22Rv1 (cell line): ENCODE measurements around the gene MTHFD1L.

ENCODE experiments used
- H3K27ac ChIP-seq: fragments of 450-650 bp; 2 replicates; pipeline ENCODE4 v1.5.1; 2017
- ZFX ChIP-seq: fragments of 450-650 bp; IDR thresholded peaks from 2 replicates; pipeline ENCODE4 v1.6.1; 2017; ENCODE audit warnings: antibody characterized with exemption, borderline replicate concordance
- TF ChIP-seq, protein P1 (sequence below): fragments of 450-650 bp; IDR thresholded peaks from 2 replicates; pipeline ENCODE4 v1.5.1; 2017; ENCODE audit warnings: mild to moderate bottlenecking

The MTHFD1L gene

DNA sequence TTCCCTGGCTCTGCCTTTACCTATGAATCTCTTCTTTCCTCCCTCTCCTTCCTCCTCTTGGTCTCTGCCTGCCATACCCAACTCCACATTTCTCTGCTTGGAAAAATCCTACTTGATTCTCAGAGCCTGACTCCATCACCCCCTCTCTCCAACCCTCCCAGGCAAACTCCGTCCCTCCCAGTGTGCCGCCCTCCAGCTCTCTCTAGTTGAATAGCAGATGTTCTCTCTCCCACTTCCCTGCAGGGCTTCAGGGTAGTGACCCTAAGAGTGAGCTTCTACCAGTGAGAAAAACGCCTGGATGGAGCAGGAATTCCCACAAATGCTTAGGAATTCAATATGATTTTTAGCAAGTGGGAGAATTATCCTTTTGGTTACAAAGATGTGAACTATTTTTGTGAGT, 141.6 kb downstream of the MTHFD1L start:
- TF ChIP-seq ZFX = no peak
- TF ChIP-seq, protein P1, sequence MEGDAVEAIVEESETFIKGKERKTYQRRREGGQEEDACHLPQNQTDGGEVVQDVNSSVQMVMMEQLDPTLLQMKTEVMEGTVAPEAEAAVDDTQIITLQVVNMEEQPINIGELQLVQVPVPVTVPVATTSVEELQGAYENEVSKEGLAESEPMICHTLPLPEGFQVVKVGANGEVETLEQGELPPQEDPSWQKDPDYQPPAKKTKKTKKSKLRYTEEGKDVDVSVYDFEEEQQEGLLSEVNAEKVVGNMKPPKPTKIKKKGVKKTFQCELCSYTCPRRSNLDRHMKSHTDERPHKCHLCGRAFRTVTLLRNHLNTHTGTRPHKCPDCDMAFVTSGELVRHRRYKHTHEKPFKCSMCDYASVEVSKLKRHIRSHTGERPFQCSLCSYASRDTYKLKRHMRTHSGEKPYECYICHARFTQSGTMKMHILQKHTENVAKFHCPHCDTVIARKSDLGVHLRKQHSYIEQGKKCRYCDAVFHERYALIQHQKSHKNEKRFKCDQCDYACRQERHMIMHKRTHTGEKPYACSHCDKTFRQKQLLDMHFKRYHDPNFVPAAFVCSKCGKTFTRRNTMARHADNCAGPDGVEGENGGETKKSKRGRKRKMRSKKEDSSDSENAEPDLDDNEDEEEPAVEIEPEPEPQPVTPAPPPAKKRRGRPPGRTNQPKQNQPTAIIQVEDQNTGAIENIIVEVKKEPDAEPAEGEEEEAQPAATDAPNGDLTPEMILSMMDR = no peak
- H3K27ac ChIP-seq = no peak overlapping the region

DNA sequence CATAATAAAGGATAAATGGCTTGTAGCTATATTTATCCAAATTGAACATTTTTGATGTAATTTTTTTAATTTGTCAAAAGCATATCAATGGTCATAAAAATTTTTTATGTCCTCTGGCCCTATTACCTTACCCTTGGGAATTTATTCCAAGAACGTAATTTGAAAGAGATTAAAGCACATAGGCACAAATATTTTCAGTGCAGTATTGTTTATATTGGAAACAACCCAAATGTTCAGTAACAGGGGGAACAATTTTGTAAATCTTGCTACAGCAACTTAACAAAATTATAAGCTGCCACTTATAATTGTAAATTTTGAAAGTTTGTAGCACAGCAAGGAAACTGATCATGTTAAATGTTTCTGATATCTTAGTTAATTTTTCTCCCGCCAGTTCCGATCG, 142.4 kb downstream of the MTHFD1L start:
- H3K27ac ChIP-seq = no peak overlapping the region
- TF ChIP-seq ZFX = no peak
- TF ChIP-seq, protein P1 = no peak

DNA sequence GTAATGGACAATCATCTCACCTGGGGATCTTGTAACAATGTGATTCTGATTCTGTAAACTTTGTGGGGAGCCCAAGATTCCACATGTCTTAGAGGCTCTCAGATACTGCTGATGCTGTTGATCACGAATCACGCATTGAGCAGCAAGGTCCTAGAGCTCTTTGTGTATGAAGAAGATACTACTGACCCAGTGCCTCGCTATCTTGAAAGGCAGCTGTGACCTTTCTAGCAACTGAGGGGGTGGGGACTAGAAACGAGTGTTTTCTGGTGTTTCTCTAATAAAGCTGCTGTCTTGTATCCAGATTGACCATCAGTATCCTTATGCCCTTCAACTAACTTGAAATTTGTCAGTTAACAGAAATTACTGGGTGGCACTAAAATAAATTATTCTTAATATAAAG, 142.9 kb downstream of the MTHFD1L start:
- H3K27ac ChIP-seq = no peak overlapping the region
- TF ChIP-seq ZFX = no peak

DNA sequence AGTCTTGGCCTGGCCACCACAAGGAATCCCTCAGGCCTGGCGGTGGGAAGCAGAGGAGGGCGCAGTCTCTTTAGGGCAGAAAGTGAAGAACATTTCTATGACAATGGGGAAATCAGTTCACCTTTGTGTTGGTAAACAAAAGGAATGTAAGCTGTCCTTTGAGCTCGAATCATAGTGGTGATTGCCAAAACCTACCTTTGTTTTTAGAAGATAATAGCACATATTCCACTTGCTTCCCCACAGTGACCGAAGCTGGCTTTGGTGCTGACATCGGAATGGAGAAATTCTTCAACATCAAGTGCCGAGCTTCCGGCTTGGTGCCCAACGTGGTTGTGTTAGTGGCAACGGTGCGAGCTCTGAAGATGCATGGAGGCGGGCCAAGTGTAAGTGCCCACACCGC, 144.1 kb downstream of the MTHFD1L start:
- H3K27ac ChIP-seq = no peak overlapping the region
- TF ChIP-seq, protein P1 = no peak
- TF ChIP-seq ZFX = no peak

DNA sequence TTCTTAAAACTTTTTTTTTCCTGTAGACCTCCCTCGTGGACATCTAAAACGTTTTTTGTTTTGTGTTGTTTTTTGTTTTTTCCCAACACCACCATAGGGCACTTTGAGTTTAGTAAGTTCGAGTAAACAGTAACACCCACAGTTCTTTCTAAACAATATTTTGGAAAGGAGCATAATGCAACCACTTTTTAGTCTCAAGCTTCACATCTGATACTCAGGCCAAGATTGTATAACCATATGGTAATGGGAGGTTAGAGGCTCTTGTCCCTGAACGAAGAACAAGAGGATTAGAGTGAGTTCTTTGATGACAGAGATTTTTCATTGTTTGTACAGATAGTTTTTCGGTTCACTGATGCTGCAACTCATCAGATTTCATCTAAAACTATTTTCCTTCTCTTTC, 144.6 kb downstream of the MTHFD1L start:
- no peak overlapping the region for H3K27ac ChIP-seq
- TF ChIP-seq, protein P1 = no peak
- TF ChIP-seq ZFX = no peak

DNA sequence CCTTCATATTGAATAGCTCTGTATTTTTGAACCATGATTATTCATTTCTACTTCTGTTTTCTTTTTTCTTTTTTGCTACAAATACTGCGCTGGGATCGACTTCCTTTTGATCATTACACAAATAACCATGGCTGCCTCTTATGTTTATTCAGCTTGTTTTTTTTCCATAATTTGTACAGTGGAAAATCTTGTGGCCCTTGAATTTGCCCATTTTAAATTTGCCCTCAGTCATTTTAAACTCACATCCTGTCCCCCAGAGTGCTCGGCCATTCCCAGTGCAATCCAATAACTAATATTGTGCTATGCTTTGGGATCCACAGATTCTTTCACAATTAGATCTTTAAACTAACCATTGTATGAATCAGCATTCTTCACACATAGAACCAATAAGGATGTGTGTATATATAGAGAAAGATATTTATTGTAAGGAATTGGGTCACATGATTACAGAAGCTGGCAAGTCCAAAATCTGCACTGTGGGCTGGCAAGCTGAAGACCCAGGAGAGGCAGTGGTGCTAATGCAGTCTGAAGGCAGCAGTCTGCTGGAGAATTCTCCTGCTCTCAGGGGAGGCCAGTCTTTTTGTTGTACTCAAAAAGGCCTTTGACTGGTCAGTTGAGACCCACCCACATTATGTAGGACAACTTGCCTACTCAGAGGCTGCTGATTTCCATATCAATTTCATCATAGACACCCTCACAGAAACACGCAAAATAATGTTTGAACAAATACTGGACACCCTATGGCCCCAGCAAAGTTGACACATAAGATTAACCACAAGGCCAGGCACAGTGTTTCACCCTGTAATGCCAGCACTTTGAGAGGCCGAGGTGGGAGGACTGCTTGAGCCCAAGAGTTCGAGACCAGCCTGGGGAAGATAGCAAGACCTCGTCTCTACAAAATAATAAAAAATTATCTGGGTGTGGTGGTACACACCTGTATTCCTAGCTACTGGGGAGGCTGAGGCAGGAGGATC, 147.1 kb downstream of the MTHFD1L start:
- no peak overlapping the region for H3K27ac ChIP-seq
- TF ChIP-seq, protein P1 = no peak
- no peak for TF ChIP-seq ZFX

DNA sequence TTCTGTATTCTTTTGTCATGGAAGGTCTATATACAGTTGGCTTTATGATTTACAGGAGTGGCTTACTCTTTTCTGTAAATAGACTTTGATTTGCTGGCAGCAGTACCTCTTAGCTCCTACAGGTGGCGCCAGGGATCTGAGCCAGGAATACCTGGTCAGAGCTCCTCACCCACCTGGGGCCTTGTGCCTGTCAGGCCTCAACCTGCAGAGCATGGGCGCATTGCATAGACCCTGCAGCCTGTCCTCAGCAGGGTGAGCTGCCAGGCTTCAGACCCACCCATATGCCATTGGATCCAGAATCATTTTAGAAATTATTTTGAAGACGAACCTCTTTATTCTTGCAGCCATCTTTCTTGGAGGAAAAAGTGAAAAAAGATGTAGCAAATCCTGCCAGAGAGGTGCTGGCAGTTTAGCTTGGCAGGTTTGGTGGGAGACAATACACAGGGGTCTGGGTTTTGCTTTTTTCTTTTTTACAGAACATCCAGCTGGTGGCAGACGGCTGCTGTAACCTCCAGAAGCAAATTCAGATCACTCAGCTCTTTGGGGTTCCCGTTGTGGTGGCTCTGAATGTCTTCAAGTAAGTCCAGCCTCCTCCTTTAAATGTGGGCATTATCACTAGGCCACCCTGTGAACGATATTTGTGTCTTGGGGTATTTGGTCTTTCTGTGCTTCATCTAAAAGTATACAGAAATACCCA, 149.1 kb downstream of the MTHFD1L start:
- no peak for TF ChIP-seq ZFX
- TF ChIP-seq, protein P1 = peak; percentile 96
- H3K27ac ChIP-seq = no peak overlapping the region
